Vagina (tissue), 2 donors: ENCODE data around the gene TMEM164.

Experiments
- CTCF ChIP-seq, 3 experiments: fragments of 450-650 bp in 2 of 3; fragments of 200-600 bp in 1 of 3; sonication (generic) in 1 of 3; IDR thresholded peaks; one replicate each; pipeline ENCODE4 v1.5.1; 2017 to 2019; ENCODE audit warnings: antibody characterized with exemption in 3 of 3, mild to moderate bottlenecking in 2 of 3, moderate library complexity in 2 of 3
- POLR2AphosphoS5 ChIP-seq, 2 donors: sonication (generic); formaldehyde crosslinking; IDR thresholded peaks; one replicate each; pipeline ENCODE4 v1.9.0; 2017; ENCODE audit warnings: antibody characterized with exemption in 2 of 2, mild to moderate bottlenecking in 2 of 2, low read depth in 1 of 2; ENCODE audit not compliant: insufficient read depth in 1 of 2

DNA sequence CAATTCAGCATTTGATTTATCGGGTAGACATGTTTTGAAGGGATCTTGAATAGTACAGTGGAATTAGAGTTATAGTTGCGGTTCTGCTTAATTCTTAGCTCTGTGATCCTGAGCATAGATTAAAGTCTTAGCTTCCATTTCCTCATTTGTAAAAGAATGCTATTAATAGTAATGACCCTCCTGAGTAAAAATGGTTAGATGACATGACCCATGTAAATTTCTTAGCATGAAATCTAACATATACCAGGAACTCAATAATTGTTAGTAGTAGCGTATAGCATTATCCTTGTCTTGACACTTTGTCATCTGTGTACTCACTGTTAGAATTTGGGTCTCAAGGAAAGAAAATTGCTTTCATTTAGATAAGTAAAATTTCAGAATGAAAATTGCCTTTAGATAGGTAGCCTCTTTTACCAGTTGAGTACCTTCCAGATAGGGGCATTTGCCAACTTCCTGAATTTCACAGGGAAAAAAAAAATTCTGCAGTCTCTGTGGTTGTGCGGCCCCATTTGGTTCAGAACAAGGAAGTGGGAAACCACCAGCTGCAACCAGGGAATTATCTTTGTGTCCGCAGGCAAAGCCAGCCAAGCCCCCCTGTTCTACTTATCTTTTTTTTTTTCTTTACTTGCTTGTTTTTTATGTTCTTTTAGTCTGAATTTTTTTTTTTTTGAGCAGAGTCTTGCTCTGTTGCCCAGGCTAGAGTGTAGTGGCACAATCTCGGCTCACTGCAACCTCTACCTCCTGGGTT, 86.9 kb downstream of the TMEM164 start:
- TF ChIP-seq CTCF (IDR thresholded peaks at IDR 0.05) (no peak), POLR2AphosphoS5 (IDR thresholded peaks at IDR 0.05; ENCODE audit: insufficient read depth in 1 of 2, low read depth in 1 of 2) (no peak)
